Tibial nerve (tissue), 4 donors: ENCODE data around the gene IFTAP. TPM values are rescaled to one million over a fixed set of nuclear protein-coding genes. Genes with fewer than 3 reads are reported as not detected.

Source experiments
- DNase-seq, 2 donors: peaks; one replicate each; pipeline ENCODE4 v3.0.0-alpha.2; 2019; ENCODE audit warnings: low spot score in 2 of 2
- H3K27ac ChIP-seq, 4 donors: fragments of 200-600 bp; sonication (generic) in 3 of 4; one replicate each; pipeline ENCODE4 v1.5.1; 2017 to 2019; ENCODE audit warnings: mild to moderate bottlenecking in 1 of 4
- H3K27me3 ChIP-seq, 2 donors: fragments of 200-600 bp; sonication (generic) in 1 of 2; one replicate each; pipeline versions ENCODE4 v1.5.1 to v1.6.0; 2017 to 2019
- H3K36me3 ChIP-seq, 3 donors: fragments of 200-600 bp; sonication (generic); one replicate each; pipeline ENCODE4 v1.5.1; 2018 to 2019
- H3K4me1 ChIP-seq, 4 donors: fragments of 200-600 bp; sonication (generic) in 3 of 4; one replicate each; pipeline ENCODE4 v1.5.1; 2017 to 2019
- H3K4me3 ChIP-seq, 4 donors: fragments of 200-600 bp; sonication (generic) in 3 of 4; one replicate each; pipeline ENCODE4 v1.5.1; 2017 to 2019; ENCODE audit warnings: mild to moderate bottlenecking in 1 of 4, moderate library complexity in 1 of 4
- H3K9me3 ChIP-seq, 4 donors: fragments of 200-600 bp; sonication (generic) in 3 of 4; one replicate each; pipeline ENCODE4 v1.5.1; 2017 to 2019
- EP300 ChIP-seq, 2 donors: sonication (generic); formaldehyde crosslinking; IDR thresholded peaks; one replicate each; pipeline ENCODE4 v1.6.1; 2017; ENCODE audit warnings: antibody characterized with exemption in 2 of 2, mild to moderate bottlenecking in 1 of 2
- POLR2A ChIP-seq, 2 donors: fragments of 450-650 bp; IDR thresholded peaks; one replicate each; pipeline ENCODE4 v1.6.1; 2017; ENCODE audit warnings: antibody characterized with exemption in 2 of 2, mild to moderate bottlenecking in 2 of 2, moderate library complexity in 2 of 2
- WGBS, 2 donors: methylation state at CpG; one replicate each; pipeline ENCODE4 v1.1.5; 2018; 5-methylcytosine and 5-hydroxymethylcytosine counted together
- total RNA-seq, 4 donors: library from RNA; depleted of rRNA; stranded (reverse); fragments of >200 nt; gene quantifications; one replicate each; pipeline ENCODE4 v1.1.0, GENCODE V29; 2016
- TF ChIP-seq, protein P1 (sequence below), 5 experiments: fragments of 200-600 bp in 3 of 5; fragments of 450-650 bp in 2 of 5; sonication (generic) in 3 of 5; IDR thresholded peaks; one replicate each; pipeline ENCODE4 v1.5.1; 2016 to 2019; ENCODE audit warnings: antibody characterized with exemption in 5 of 5, mild to moderate bottlenecking in 3 of 5, moderate library complexity in 2 of 5

The IFTAP gene
- total RNA-seq, 4 donors from 2014 or later, result 17.2 to 40.2 (median 20.7) TPM

DNA sequence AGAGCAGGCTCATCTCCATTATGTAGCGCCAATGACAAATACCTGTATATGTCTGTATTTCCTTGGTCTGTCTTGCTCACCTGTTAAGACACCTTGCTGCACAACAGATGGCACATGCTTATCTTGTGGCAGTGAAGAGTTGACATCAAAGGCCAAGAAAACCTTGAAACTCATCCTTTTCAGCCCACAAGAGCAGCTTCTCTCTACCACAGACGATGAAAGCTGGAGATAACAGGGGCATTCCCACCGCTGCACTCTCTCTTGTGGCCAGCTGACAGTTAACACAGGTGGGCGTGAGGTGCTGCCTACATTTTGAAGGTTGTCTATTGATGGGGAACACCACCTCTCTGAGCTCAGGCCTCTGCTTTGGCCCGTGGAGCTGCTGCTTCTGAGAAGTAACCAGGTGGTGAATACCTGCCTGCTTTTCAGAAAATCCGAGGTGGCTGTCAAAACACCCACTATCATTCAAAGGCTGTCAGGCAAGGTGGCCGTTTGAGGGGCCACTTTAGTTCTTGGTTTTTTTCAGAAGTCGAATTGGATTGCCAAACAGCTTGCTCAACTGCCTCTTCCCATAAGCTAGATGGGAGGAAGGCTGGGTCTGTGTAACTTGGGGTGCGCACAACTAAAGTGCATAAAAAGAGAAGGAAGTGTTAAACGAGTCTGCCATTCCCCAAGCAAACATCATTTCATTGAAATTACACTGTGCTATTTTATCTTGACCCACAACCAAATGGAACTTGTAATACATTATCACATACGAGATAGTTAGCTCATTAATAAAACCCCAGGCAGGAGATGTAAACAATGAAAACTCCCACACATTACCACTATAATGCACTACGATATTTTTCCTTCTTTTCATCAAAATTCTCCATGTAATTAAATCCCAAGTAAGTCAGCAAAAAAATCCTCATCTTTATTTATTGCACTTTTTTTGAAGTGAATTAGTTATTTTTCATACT is 90.8 kb downstream of the IFTAP start:
- 64 to 72% methylated on average over 12 of the region's 12 CpGs for WGBS, 2 donors
- Histone ChIP-seq H3K9me3 (peaks cover 0 to under 1% (median 0%) of the 10 kb centered on the region in 4 donors), H3K4me3 (no peak overlapping the region), H3K27ac (no peak overlapping the region), H3K36me3 (no peaks in the 10 kb centered on the region), H3K27me3 (peaks cover 0 to 6% of the 10 kb centered on the region in 2 donors), H3K4me1 (no peaks in the 10 kb centered on the region)
- TF ChIP-seq POLR2A (IDR thresholded peaks at IDR 0.05), result no peak
- no peak for TF ChIP-seq EP300 (IDR thresholded peaks at IDR 0.05)
- TF ChIP-seq, protein P1, sequence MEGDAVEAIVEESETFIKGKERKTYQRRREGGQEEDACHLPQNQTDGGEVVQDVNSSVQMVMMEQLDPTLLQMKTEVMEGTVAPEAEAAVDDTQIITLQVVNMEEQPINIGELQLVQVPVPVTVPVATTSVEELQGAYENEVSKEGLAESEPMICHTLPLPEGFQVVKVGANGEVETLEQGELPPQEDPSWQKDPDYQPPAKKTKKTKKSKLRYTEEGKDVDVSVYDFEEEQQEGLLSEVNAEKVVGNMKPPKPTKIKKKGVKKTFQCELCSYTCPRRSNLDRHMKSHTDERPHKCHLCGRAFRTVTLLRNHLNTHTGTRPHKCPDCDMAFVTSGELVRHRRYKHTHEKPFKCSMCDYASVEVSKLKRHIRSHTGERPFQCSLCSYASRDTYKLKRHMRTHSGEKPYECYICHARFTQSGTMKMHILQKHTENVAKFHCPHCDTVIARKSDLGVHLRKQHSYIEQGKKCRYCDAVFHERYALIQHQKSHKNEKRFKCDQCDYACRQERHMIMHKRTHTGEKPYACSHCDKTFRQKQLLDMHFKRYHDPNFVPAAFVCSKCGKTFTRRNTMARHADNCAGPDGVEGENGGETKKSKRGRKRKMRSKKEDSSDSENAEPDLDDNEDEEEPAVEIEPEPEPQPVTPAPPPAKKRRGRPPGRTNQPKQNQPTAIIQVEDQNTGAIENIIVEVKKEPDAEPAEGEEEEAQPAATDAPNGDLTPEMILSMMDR (IDR thresholded peaks at IDR 0.05), result no peak
- no peak for DNase-seq

DNA sequence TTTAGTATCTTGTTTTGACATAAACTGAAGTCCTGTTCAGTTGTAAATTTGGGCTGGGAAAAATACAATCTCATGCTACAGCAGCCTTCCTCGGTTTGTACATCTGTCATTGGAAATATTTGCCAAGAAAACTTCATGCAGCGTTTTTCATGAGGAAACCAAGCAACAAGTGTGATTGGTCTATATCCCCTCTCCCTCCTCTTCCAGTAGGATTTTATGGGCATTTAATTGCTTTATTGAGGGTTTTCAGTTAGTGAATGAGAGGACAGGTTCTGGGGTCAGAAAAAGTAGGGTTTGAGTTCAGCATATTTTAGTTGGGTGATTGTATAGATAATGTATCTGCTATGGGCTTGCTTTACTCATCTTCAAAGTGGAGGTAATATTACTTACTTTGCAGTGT is 93.8 kb downstream of the IFTAP start:
- Histone ChIP-seq H3K36me3 (no peaks in the 10 kb centered on the region), H3K4me1 (no peaks in the 10 kb centered on the region), H3K4me3 (no peak overlapping the region), H3K27me3 (peaks cover 0 to 6% of the 10 kb centered on the region in 2 donors), H3K9me3 (no peaks in the 10 kb centered on the region), H3K27ac (no peak overlapping the region)
- DNase-seq, result no peak
- TF ChIP-seq, protein P1 (IDR thresholded peaks at IDR 0.05), result no peak
- no peak for TF ChIP-seq EP300 (IDR thresholded peaks at IDR 0.05)
- TF ChIP-seq POLR2A (IDR thresholded peaks at IDR 0.05), result no peak
- WGBS, 2 donors, result 28 to 34% methylated on average over 2 of the region's 2 CpGs

DNA sequence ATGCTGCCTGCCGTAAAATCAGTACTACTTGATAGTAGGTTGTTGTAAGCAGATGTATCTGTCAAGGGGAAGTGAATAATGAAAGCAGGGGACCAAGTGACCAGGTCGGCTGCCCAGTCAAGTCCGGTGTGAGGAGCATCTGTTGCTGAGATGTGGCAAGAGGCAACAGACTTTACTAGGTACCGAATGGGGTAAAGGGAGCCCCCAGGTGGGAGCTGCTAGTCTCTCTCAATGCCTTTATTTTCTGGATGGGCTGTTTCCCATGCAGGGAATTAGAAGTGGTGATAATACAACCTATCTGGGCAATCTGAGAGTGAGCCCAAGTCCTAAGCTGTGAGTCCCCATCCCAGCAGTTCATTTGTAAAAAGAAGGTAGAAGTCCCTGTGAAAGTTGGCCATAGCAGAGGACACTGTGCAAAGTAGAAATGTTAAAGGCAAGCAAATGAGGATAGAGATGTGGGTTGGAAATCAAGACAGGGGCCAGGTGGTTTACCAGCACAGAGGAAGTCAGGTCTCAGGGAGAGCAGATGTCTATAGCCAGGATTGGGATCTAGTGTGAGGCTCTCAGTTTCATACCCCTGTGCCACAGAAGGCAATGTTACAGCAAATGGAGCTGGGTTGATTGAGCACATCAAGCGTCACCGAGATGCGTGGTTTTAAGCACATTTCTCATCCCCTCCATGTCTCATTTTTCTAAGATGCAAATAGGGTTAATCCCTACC is 94.4 kb downstream of the IFTAP start:
- Histone ChIP-seq H3K4me1 (no peaks in the 10 kb centered on the region), H3K36me3 (no peaks in the 10 kb centered on the region), H3K27ac (no peak overlapping the region), H3K4me3 (no peak overlapping the region), H3K27me3 (peaks cover 0 to 6% of the 10 kb centered on the region in 2 donors), H3K9me3 (no peaks in the 10 kb centered on the region)
- TF ChIP-seq, protein P1 (IDR thresholded peaks at IDR 0.05), result no peak
- TF ChIP-seq EP300 (IDR thresholded peaks at IDR 0.05) (no peak), POLR2A (IDR thresholded peaks at IDR 0.05) (no peak)
- WGBS, 2 donors, result 58 to 59% methylated on average over 7 of the region's 7 CpGs
- DNase-seq, result no peak

DNA sequence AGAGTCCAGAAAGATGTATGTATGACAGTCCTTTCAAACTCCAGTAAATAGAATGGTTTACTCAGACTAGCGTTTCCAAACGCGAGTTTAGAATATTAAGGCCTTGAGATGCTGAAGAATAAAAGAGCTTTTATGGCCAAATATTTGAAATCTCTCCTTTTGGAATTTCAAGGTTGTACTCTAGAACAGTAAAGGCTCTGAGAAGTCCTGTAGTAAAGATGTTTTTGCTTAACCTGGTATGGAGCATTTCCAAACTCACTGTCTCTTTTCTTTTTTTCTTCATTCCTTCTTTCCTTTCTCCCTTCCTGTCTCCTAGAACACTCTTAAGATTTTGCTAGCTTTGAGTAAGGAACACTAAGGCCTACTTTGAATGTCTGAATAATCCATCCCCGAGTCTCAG is 95.1 kb downstream of the IFTAP start:
- TF ChIP-seq EP300 (IDR thresholded peaks at IDR 0.05) (no peak), POLR2A (IDR thresholded peaks at IDR 0.05) (no peak)
- Histone ChIP-seq H3K36me3 (no peaks in the 10 kb centered on the region), H3K9me3 (no peaks in the 10 kb centered on the region), H3K27ac (no peak overlapping the region), H3K4me3 (no peak overlapping the region), H3K4me1 (no peaks in the 10 kb centered on the region), H3K27me3 (peaks cover 0 to 6% of the 10 kb centered on the region in 2 donors)
- no peak for DNase-seq
- WGBS, 2 donors, result 77 to 78% methylated on average over 4 of the region's 4 CpGs

DNA sequence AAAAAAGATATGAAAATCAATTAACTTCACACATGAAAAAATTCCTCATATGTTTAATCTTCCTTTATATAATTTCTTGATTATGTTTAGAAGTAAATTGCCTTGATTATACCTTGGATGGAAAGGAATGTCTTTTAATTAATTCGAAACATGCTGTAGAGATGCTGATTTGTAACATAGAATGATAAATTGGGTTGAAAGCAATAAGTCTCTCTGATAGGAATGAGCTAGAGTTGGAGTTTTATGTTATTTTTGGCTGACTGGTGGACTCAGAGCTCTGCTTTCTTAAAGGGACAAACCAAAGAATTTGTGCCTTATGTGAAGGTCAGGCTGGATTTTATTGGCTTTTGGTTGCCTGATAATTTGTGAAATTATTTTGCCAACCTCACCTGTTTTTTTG is 98.4 kb downstream of the IFTAP start:
- Histone ChIP-seq H3K9me3 (no peaks in the 10 kb centered on the region), H3K4me1 (no peaks in the 10 kb centered on the region), H3K27ac (no peak overlapping the region), H3K27me3 (peaks cover 0 to 6% of the 10 kb centered on the region in 2 donors), H3K36me3 (no peaks in the 10 kb centered on the region), H3K4me3 (no peak overlapping the region)
- no peak for TF ChIP-seq EP300 (IDR thresholded peaks at IDR 0.05)
- TF ChIP-seq, protein P1 (IDR thresholded peaks at IDR 0.05), result no peak
- no peak for TF ChIP-seq POLR2A (IDR thresholded peaks at IDR 0.05)
- WGBS, 2 donors, result 63 to 66% methylated on average over 1 of the region's 1 CpG
- no peak for DNase-seq
